SU-DHL-6 (cell line): ENCODE results near the gene TMEM225B.

Experiments used
- H2AFZ ChIP-seq: fragments of 200-600 bp; sonication (generic); 2 replicates; pipeline ENCODE4 v1.6.1; 2014; ENCODE audit warnings: low read depth, mild to moderate bottlenecking, moderate library complexity, mixed read lengths, antibody characterized with exemption, low read length; ENCODE audit not compliant: severe bottlenecking
- H3F3A ChIP-seq: fragments of 200-600 bp; shearing (Covaris generic); 2 replicates; pipeline ENCODE4 v1.6.0; 2016; ENCODE audit warnings: antibody characterized with exemption, mild to moderate bottlenecking; ENCODE audit not compliant: insufficient read depth
- H3K27ac ChIP-seq: fragments of 200-600 bp; sonication (generic); 2 replicates; pipeline ENCODE4 v1.5.1; 2016; ENCODE audit warnings: low read depth, mild to moderate bottlenecking, low read length, moderate library complexity, mixed read lengths
- H3K27me3 ChIP-seq: fragments of 200-600 bp; sonication (generic), shearing (Covaris generic); 2 replicates; pipeline ENCODE4 v1.6.0; 2014; ENCODE audit warnings: mild to moderate bottlenecking, low read length
- H3K36me3 ChIP-seq: fragments of 200-600 bp; sonication (generic); 2 replicates; pipeline ENCODE4 v1.6.1; 2014; ENCODE audit warnings: mild to moderate bottlenecking, low read length, mixed read lengths
- H3K4me2 ChIP-seq: fragments of 300-600, 200-600 bp; shearing (Covaris generic), sonication (generic); 2 replicates; pipeline ENCODE4 v1.6.0; 2014; ENCODE audit warnings: low read length, low read depth, mild to moderate bottlenecking; ENCODE audit not compliant: poor library complexity, severe bottlenecking
- H3K4me3 ChIP-seq: fragments of 200-600 bp; sonication (generic); 2 replicates; pipeline ENCODE4 v1.5.1; 2014; ENCODE audit warnings: antibody characterized with exemption, low read length, mild to moderate bottlenecking, mixed read lengths; ENCODE audit not compliant: insufficient read depth, poor library complexity, severe bottlenecking
- H3K79me2 ChIP-seq: fragments of 200-600 bp; sonication (generic); 2 replicates; pipeline ENCODE4 v1.6.1; 2014; ENCODE audit warnings: mild to moderate bottlenecking, low read length, moderate library complexity; ENCODE audit not compliant: insufficient read depth
- H3K9ac ChIP-seq: fragments of 200-600 bp; sonication (generic); 2 replicates; pipeline ENCODE4 v1.7.0; 2014; ENCODE audit warnings: mild to moderate bottlenecking, low read length
- H3K9me2 ChIP-seq: fragments of 200-600 bp; sonication (generic); replicated peaks from 2 replicates; pipeline ENCODE4 v1.6.1; 2014; ENCODE audit warnings: low read length; ENCODE audit not compliant: insufficient read depth
- H3K9me3 ChIP-seq: fragments of 200-600 bp; sonication (generic); 2 replicates; pipeline ENCODE4 v1.6.1; 2014; ENCODE audit warnings: low read length, mixed read lengths; ENCODE audit not compliant: insufficient read depth
- H4K20me1 ChIP-seq: fragments of 200-600 bp; sonication (generic); 2 replicates; pipeline ENCODE4 v1.6.1; 2014; ENCODE audit warnings: low read depth, mild to moderate bottlenecking, antibody characterized with exemption, low read length, moderate library complexity, mixed read lengths
- EZH2phosphoT487 ChIP-seq: fragments of 200-600 bp; sonication (generic), shearing (Covaris generic); conservative IDR thresholded peaks from 2 replicates; pipeline ENCODE4 v1.6.1; 2018; ENCODE audit warnings: mild to moderate bottlenecking, antibody characterized with exemption, low read length, moderate library complexity, mixed read lengths
- TF ChIP-seq, protein P1 (sequence below): fragments of 200-600 bp; sonication (generic); IDR thresholded peaks from one replicate; pipeline ENCODE4 v1.5.1; 2017; ENCODE audit warnings: antibody characterized with exemption, mild to moderate bottlenecking, low read length, moderate library complexity; ENCODE audit not compliant: insufficient read depth, poor library complexity, severe bottlenecking

TMEM225B gene

DNA sequence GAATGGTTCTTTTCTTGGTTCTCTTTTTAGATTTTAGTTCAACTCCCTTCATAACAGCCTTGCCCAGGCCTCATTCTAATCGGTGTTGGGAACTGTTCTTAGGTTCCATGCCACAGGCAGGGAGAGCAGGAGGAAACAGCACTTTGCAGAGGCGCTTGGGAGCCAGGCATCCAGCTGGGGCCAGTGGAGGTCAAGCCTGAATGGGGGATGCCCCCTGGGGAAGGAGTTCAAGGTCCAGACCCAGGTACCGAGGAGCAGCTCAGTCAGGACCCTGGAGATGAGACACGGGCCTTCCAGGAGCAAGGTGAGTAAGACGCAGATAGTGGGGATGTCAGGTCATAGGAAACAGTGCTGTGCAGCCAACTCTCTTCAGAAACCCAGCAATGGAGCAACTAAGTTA, 23.2 kb downstream of the TMEM225B start:
- no peaks in the 10 kb centered on the region for H4K20me1 ChIP-seq
- 0 out of 2 replicates have a peak, but pooled peaks cover 4% of the 10 kb centered on the region for H3K36me3 ChIP-seq
- H3K79me2 ChIP-seq, result peaks cover 14% of the 10 kb centered on the region
- H3K9me2 ChIP-seq, result no peaks in the 10 kb centered on the region
- H3K27me3 ChIP-seq, result no peaks in the 10 kb centered on the region
- H3K4me3 ChIP-seq, result no peak overlapping the region
- no peak overlapping the region for H3K9ac ChIP-seq
- H3K4me2 ChIP-seq, result no peak overlapping the region
- H3K9me3 ChIP-seq, result no peaks in the 10 kb centered on the region
- H3F3A ChIP-seq, result no peaks in the 10 kb centered on the region
- no peak overlapping the region for H2AFZ ChIP-seq
- no peak overlapping the region for H3K27ac ChIP-seq
- no peak for TF ChIP-seq EZH2phosphoT487
- TF ChIP-seq, protein P1, sequence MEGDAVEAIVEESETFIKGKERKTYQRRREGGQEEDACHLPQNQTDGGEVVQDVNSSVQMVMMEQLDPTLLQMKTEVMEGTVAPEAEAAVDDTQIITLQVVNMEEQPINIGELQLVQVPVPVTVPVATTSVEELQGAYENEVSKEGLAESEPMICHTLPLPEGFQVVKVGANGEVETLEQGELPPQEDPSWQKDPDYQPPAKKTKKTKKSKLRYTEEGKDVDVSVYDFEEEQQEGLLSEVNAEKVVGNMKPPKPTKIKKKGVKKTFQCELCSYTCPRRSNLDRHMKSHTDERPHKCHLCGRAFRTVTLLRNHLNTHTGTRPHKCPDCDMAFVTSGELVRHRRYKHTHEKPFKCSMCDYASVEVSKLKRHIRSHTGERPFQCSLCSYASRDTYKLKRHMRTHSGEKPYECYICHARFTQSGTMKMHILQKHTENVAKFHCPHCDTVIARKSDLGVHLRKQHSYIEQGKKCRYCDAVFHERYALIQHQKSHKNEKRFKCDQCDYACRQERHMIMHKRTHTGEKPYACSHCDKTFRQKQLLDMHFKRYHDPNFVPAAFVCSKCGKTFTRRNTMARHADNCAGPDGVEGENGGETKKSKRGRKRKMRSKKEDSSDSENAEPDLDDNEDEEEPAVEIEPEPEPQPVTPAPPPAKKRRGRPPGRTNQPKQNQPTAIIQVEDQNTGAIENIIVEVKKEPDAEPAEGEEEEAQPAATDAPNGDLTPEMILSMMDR, result no peak

DNA sequence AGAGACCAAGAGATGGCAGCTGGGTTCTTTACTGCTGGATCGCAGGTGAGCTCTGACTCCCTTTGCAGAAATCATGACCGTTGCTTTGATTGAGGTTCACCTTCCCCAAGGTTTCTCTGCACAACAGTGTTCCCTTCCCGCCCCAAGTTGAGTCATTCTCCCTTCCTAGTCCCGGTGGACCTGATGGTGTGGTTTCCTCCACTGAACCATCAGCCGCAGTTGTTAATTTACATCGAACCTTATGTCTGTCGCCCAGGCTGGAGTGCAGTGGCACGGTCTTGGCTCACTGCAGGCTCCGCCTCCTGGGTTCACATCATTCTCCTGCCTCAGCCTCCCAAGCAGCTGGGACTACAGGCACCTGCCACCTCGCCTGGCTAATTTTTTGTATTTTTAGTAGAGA, 24.5 kb downstream of the TMEM225B start:
- Histone ChIP-seq H3K4me2 (no peak overlapping the region), H3K4me3 (no peak overlapping the region), H3K9me2 (no peaks in the 10 kb centered on the region), H4K20me1 (no peaks in the 10 kb centered on the region), H3F3A (no peaks in the 10 kb centered on the region), H3K27ac (no peak overlapping the region), H3K27me3 (no peaks in the 10 kb centered on the region), H2AFZ (no peak overlapping the region), H3K9ac (no peak overlapping the region), H3K79me2 (peaks cover 6% of the 10 kb centered on the region), H3K36me3 (peaks cover 14% of the 10 kb centered on the region), H3K9me3 (no peaks in the 10 kb centered on the region)
- TF ChIP-seq EZH2phosphoT487, result no peak
- TF ChIP-seq, protein P1, result no peak

DNA sequence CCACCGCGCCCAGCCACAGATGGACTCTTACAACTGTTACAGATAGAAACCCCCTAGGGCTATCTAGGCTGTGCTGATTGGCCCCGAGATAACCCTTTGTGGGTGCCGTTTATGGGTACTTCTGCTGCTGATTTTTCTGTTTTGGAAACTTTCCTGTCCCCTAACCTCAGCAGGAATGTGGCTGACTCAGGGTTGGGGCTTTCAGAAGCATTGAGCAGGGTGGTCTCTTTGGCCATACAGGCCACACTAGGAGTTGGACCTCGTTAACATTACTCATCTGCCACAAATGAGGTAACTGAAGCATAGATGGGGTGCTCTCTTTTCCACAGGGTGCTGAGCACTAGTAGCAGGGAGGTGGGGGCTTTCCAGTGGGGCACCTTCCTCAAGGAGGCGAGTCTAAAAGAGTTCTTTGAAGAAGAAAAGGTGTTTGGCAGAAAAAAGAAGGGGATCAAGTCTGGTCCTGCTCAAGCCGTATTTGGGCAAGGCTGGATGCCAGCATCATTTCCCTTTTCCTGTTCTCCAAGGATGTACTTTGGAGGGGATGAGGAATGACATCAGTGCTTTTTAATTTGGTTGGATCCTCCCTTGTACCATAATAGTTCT, 25.1 kb downstream of the TMEM225B start:
- Histone ChIP-seq H4K20me1 (no peaks in the 10 kb centered on the region), H3K4me3 (no peak overlapping the region), H3K79me2 (0 out of 2 replicates have a peak, but pooled peaks cover under 1% of the 10 kb centered on the region), H2AFZ (no peak overlapping the region), H3K9me3 (no peaks in the 10 kb centered on the region), H3K4me2 (no peak overlapping the region), H3F3A (no peaks in the 10 kb centered on the region), H3K27ac (no peak overlapping the region), H3K9me2 (no peaks in the 10 kb centered on the region), H3K9ac (no peak overlapping the region), H3K36me3 (peaks cover 14% of the 10 kb centered on the region), H3K27me3 (no peaks in the 10 kb centered on the region)
- TF ChIP-seq EZH2phosphoT487, result no peak
- TF ChIP-seq, protein P1, result no peak
